Measurements from ENCODE around the gene SPRING1. TPM values are rescaled to one million over a fixed set of nuclear protein-coding genes. Genes with fewer than 3 reads are reported as not detected.

SPRING1 gene
- total and polyA plus RNA-seq, 4 donors = 24.5 to 54.7 (median 42.4) TPM

DNA sequence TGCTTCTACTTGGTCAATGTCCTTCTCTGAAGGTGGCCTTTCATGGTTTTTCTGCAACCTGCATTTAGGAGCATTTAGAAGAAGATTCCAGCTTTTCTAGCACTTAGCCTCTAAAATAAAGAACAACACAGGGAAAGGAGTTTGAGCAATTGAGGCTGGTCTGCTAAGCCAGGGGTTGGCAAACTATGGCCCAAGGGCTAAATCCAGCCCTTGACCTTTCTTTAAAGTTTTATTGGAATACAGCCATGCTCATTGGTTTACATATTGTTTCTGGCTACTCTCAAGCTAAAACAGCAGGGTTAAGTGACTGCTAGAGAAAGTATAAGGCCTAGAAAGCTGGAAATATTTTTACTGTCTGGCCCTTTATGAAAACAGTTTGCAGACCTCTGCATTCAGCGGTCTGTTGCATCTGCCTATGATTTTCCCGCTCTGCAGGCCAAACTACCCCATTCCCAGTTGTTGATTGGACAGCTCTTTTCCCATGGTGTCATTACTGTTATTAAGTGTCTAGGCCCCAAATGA lies 39.3 kb downstream of the SPRING1 start:
- H3K27me3 ChIP-seq (ENCODE audit: control insufficient read depth, insufficient read depth, low read length) = peaks cover 4% of the 10 kb centered on the region

DNA sequence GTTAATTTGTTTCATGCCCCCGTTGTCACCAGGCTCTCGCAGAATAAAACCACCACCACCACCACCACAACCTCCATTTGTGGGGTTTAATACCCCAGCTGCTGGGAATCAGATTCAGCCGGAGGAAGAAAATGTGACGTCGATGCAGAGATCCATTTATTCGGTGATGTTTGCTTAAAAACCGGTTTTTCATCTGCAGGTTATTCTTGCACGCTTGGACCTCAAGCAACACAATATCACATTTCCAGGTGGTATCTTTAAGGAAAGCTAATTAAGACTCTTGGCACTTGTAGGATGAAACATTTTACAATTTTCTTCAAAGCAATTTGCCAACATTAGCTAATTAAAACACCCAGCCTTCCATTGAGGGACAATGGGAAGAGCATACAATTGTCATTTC lies 39.8 kb downstream of the SPRING1 start:
- H3K4me3 ChIP-seq (ENCODE audit: low read depth, low read length) = no peak overlapping the region
- H3K27ac ChIP-seq (ENCODE audit: low read depth, low read length) = no peak overlapping the region

More for the DNA sequence above, 39.3 kb downstream of the SPRING1 start:
- H3K9me3 ChIP-seq (ENCODE audit: control insufficient read depth, insufficient read depth, low read length) = no peaks in the 10 kb centered on the region
- H3K4me3 ChIP-seq (ENCODE audit: low read depth, low read length) = no peak overlapping the region
- no CpG with 5 or more reads among the region's 2 CpGs for WGBS (ENCODE audit: insufficient coverage)
- DNase-seq (ENCODE audit: low read depth in 4 of 6, low spot score in 6 of 6) = no peak
- no peak overlapping the region for H3K27ac ChIP-seq (ENCODE audit: low read depth, low read length)
- H3K4me1 ChIP-seq (ENCODE audit: control insufficient read depth, insufficient read depth, low read length) = peaks cover 19% of the 10 kb centered on the region
- no peaks in the 10 kb centered on the region for H3K36me3 ChIP-seq (ENCODE audit: control insufficient read depth, insufficient read depth, low read length)

DNA sequence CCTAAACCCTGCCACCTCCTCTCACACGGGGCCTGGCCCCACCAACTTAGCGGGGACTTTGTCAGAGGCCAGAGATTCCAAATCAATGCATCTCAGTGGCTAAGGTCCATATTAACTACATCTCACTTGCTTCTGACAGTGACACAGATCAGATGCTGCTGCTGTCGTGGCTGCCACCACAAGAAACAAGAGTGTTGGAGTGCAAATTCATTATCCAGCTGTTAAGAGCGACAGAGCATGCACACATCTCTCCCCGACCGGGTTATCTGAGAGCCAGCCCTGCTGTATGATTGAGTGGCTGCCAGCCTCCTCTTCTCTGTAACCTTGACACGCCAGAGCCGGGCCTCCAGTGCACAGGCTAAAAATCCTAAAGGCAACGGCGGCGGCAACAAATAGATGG lies 40.2 kb downstream of the SPRING1 start:
- Histone ChIP-seq H3K4me3 (ENCODE audit: low read depth, low read length) (no peak overlapping the region), H3K36me3 (ENCODE audit: control insufficient read depth, insufficient read depth, low read length) (no peaks in the 10 kb centered on the region), H3K27me3 (ENCODE audit: control insufficient read depth, insufficient read depth, low read length) (peaks cover 9% of the 10 kb centered on the region), H3K9me3 (ENCODE audit: control insufficient read depth, insufficient read depth, low read length) (no peaks in the 10 kb centered on the region), H3K27ac (ENCODE audit: low read depth, low read length) (no peak overlapping the region), H3K4me1 (ENCODE audit: control insufficient read depth, insufficient read depth, low read length) (peaks cover 24% of the 10 kb centered on the region)
- 43% methylated on average over 6 of the region's 11 CpGs for WGBS (ENCODE audit: insufficient coverage)
- DNase-seq (ENCODE audit: low read depth in 4 of 6, low spot score in 6 of 6) = peak in 1 of 6 donors; percentile 84

More for the DNA sequence above, 39.8 kb downstream of the SPRING1 start:
- no peaks in the 10 kb centered on the region for H3K9me3 ChIP-seq (ENCODE audit: control insufficient read depth, insufficient read depth, low read length)
- 29% methylated on average over 1 of the region's 8 CpGs for WGBS (ENCODE audit: insufficient coverage)
- no peaks in the 10 kb centered on the region for H3K36me3 ChIP-seq (ENCODE audit: control insufficient read depth, insufficient read depth, low read length)
- DNase-seq (ENCODE audit: low read depth in 4 of 6, low spot score in 6 of 6) = peak in 1 of 6 donors; percentile 68
- H3K4me1 ChIP-seq (ENCODE audit: control insufficient read depth, insufficient read depth, low read length) = peaks cover 24% of the 10 kb centered on the region
- peaks cover 9% of the 10 kb centered on the region for H3K27me3 ChIP-seq (ENCODE audit: control insufficient read depth, insufficient read depth, low read length)

DNA sequence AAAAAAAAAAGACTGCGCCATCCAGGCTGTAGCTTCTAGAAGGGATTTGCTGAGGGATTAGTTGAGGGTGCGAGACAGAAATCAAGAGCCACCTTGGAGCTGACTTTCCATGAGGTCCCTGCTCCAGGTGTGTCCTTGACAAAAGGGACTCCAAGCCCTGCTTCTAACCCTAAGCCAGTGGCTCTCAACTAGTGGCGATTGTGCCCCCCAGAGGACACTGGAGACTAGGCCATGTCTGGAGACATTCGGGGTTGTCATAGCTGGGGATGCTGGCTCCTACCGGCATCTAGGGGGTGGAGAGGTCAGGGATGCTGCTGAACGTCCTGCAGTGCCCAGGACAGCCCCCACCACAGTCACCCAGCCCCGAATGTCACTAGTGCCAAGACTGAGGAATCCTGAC lies 40.6 kb downstream of the SPRING1 start:
- no peaks in the 10 kb centered on the region for H3K36me3 ChIP-seq (ENCODE audit: control insufficient read depth, insufficient read depth, low read length)
- no peak overlapping the region for H3K4me3 ChIP-seq (ENCODE audit: low read depth, low read length)
- H3K4me1 ChIP-seq (ENCODE audit: control insufficient read depth, insufficient read depth, low read length) = peaks cover 24% of the 10 kb centered on the region
- DNase-seq (ENCODE audit: low read depth in 4 of 6, low spot score in 6 of 6) = peak in 1 of 6 donors; percentile 72
- H3K9me3 ChIP-seq (ENCODE audit: control insufficient read depth, insufficient read depth, low read length) = no peaks in the 10 kb centered on the region
- peaks cover 9% of the 10 kb centered on the region for H3K27me3 ChIP-seq (ENCODE audit: control insufficient read depth, insufficient read depth, low read length)
- H3K27ac ChIP-seq (ENCODE audit: low read depth, low read length) = no peak overlapping the region
- 59% methylated on average over 4 of the region's 7 CpGs for WGBS (ENCODE audit: insufficient coverage)

DNA sequence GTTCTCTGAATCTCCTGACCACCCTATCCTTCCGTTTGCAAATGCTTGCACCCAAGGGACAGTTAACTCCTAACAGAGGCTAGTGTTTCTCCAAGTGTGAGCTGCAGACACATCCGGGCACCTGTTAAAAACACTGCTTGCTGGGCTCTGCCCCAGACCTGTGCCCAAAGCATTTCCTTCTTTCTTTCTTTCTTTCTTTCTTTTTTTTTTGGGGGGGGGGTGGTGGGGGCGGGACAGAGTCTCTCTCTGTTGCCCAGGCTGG lies 42.5 kb downstream of the SPRING1 start:
- Histone ChIP-seq H3K27ac (ENCODE audit: low read depth, low read length) (no peak overlapping the region), H3K4me1 (ENCODE audit: control insufficient read depth, insufficient read depth, low read length) (peaks cover 26% of the 10 kb centered on the region), H3K9me3 (ENCODE audit: control insufficient read depth, insufficient read depth, low read length) (no peaks in the 10 kb centered on the region), H3K27me3 (ENCODE audit: control insufficient read depth, insufficient read depth, low read length) (peaks cover 9% of the 10 kb centered on the region), H3K4me3 (ENCODE audit: low read depth, low read length) (no peak overlapping the region), H3K36me3 (ENCODE audit: control insufficient read depth, insufficient read depth, low read length) (no peaks in the 10 kb centered on the region)
- whole genome bisulfite sequencing (ENCODE audit: insufficient coverage) = 47% methylated on average over 1 of the region's 3 CpGs
- DNase-seq (ENCODE audit: low read depth in 4 of 6, low spot score in 6 of 6) = no peak

DNA sequence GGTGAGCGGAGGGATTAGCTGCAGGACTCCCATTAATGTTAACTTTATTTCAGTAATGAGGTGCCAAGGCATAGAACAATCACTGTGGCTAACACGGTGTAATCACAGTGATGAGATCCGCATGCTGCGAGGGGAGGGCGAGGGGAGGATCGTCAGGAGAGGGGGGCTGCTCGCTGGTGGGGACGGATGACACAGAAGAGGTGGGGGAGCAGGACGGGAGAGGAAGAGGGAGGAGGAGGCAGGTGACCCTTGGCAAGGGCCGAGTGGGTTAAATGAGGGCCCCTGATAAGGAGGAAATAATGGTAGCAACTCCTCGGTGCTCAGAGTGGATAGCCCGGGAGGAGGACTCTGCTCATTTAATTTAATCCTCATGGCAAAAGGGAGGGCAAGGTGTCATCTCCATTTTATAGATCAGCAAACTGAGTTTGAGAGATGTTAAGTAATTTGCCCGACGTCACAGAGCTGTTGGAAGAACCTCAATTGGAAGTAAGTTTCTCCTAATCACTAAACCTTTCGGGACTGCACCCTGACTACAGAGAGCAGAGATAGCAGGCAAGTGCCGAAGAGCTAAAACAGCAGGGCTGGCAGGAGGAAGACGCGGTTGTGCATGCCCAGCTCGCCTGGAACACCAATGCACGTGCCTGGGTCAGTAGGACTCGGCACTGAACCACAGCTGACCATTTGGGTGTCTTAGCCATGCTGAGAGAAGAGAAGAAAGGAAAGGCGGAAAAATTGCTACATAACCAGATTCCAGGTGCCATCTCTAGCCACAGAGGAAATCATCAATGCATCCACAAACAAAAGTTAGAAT lies 43.0 kb downstream of the SPRING1 start:
- DNase-seq (ENCODE audit: low read depth in 4 of 6, low spot score in 6 of 6) = peak in 1 of 6 donors; percentile 49
- no peak overlapping the region for H3K4me3 ChIP-seq (ENCODE audit: low read depth, low read length)
- H3K27me3 ChIP-seq (ENCODE audit: control insufficient read depth, insufficient read depth, low read length) = peaks cover 9% of the 10 kb centered on the region
- H3K36me3 ChIP-seq (ENCODE audit: control insufficient read depth, insufficient read depth, low read length) = no peaks in the 10 kb centered on the region
- H3K9me3 ChIP-seq (ENCODE audit: control insufficient read depth, insufficient read depth, low read length) = no peaks in the 10 kb centered on the region
- WGBS (ENCODE audit: insufficient coverage) = 79% methylated on average over 16 of the region's 22 CpGs
- H3K27ac ChIP-seq (ENCODE audit: low read depth, low read length) = no peak overlapping the region
- peaks cover 30% of the 10 kb centered on the region for H3K4me1 ChIP-seq (ENCODE audit: control insufficient read depth, insufficient read depth, low read length)

DNA sequence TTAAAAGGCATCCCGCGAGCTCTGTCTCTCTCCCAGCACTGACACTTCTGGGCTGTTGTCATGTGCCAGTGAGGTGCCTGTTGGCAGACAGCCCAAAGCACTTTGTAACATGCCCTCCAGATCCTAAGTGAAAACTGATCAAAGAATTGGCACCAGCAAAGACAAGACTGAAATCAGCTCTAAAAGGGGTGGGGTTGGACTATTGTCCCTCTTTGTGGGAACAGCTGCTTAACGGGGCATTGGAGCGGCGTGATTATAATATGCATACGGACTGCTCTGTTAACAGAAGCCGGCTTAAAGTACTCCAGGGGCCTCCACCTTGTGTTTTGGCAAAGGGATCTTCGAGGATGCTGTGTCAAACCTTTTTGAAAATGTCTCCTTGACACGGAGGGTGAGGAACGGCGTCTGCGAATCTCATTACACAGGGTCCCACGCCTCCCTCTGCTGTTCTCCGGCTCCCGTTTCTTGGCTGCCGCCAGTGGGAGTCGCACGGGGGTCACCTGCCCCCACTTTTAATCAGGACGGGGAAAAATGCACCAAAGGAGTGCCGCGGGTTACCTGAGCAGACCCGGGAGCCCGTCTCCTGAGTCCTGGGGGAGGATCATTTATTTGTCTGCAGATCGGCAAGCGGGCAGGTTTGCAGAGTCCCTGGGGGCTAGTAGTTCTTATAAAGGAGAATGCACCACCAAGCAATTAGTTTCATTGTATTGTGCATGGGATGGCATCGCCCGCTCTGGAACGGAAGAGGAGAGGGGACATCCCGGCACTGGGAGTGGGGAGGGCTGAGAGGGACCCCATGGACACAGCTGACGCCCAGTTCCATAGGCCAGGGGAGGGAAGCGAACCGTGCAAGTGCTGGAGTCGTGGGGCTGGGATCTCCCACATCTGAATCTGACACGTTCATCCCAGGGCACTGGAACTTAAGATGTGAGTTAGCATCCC lies 44.3 kb downstream of the SPRING1 start:
- peak in 2 of 6 donors; percentile 72 to 81 for DNase-seq (ENCODE audit: low read depth in 4 of 6, low spot score in 6 of 6)
- Histone ChIP-seq H3K27ac (ENCODE audit: low read depth, low read length) (no peak overlapping the region), H3K4me3 (ENCODE audit: low read depth, low read length) (peak overlapping the region; percentile 18), H3K27me3 (ENCODE audit: control insufficient read depth, insufficient read depth, low read length) (peaks cover 9% of the 10 kb centered on the region), H3K36me3 (ENCODE audit: control insufficient read depth, insufficient read depth, low read length) (no peaks in the 10 kb centered on the region), H3K9me3 (ENCODE audit: control insufficient read depth, insufficient read depth, low read length) (no peaks in the 10 kb centered on the region), H3K4me1 (ENCODE audit: control insufficient read depth, insufficient read depth, low read length) (peaks cover 30% of the 10 kb centered on the region)
- WGBS (ENCODE audit: insufficient coverage) = 5% methylated on average over 32 of the region's 34 CpGs

DNA sequence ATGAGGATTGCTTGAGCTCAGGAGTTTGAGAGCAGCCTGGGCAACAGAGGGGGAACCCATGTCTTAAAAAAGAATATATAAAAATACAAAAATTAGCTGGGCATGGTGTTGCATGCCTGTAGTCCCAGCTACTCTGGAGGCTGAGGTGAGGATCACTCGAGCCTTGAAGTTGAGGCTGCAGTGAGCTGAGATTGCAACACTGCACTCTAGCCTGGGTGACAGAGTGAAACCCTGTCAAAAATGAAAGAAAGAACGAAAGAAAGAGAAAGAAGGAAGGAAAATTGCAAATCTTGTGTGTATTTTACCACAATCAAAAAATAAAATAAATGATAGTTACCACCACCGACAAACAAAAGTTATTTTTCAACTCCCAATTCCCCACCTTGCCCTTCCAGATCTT lies 45.3 kb downstream of the SPRING1 start:
- WGBS (ENCODE audit: insufficient coverage) = 83% methylated on average over 1 of the region's 3 CpGs
- Histone ChIP-seq H3K4me1 (ENCODE audit: control insufficient read depth, insufficient read depth, low read length) (peaks cover 27% of the 10 kb centered on the region), H3K27ac (ENCODE audit: low read depth, low read length) (no peak overlapping the region), H3K4me3 (ENCODE audit: low read depth, low read length) (no peak overlapping the region), H3K27me3 (ENCODE audit: control insufficient read depth, insufficient read depth, low read length) (peaks cover 9% of the 10 kb centered on the region), H3K9me3 (ENCODE audit: control insufficient read depth, insufficient read depth, low read length) (no peaks in the 10 kb centered on the region), H3K36me3 (ENCODE audit: control insufficient read depth, insufficient read depth, low read length) (no peaks in the 10 kb centered on the region)
- no peak for DNase-seq (ENCODE audit: low read depth in 4 of 6, low spot score in 6 of 6)

DNA sequence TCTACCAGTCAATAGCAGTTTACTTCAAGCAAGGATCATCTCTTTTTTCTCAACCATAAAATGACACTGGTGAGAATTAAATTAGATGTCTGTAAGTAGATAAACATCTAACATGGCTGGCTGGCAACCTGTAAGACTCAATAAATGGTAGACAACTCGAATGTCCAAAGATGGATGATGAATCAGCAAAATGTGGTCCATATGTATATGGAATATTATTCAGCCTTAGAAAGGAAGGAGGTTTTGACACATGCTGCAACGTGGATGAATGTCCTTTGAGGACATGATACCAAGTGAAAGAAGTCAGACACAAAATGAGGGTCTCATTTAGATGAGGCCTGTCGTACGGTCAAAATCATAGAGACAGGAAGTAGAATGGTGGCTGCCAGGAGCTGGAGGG lies 46.2 kb downstream of the SPRING1 start:
- H3K27me3 ChIP-seq (ENCODE audit: control insufficient read depth, insufficient read depth, low read length) = peaks cover 9% of the 10 kb centered on the region
- H3K4me3 ChIP-seq (ENCODE audit: low read depth, low read length) = no peak overlapping the region
- no peaks in the 10 kb centered on the region for H3K36me3 ChIP-seq (ENCODE audit: control insufficient read depth, insufficient read depth, low read length)
- H3K9me3 ChIP-seq (ENCODE audit: control insufficient read depth, insufficient read depth, low read length) = no peaks in the 10 kb centered on the region
- H3K27ac ChIP-seq (ENCODE audit: low read depth, low read length) = no peak overlapping the region
- WGBS (ENCODE audit: insufficient coverage) = 82% methylated on average over 3 of the region's 4 CpGs
- no peak for DNase-seq (ENCODE audit: low read depth in 4 of 6, low spot score in 6 of 6)
- H3K4me1 ChIP-seq (ENCODE audit: control insufficient read depth, insufficient read depth, low read length) = peaks cover 23% of the 10 kb centered on the region

All from spinal cord (tissue), 10 donors.